Right lobe of liver (tissue), 6 donors: Measurements from ENCODE around the gene UNKL. TPM values are rescaled to one million over a fixed set of nuclear protein-coding genes. Genes with fewer than 3 reads are reported as not detected.
A peak's percentile ranks its signal among the peaks of the same experiment; 100 is the strongest.

ENCODE experiments used
- ATAC-seq, 4 donors: fragments of 200-7000 bp; cut with Tn5 transposase; one replicate each; pipeline ENCODE4 v1.9.1; 2020; ENCODE audit warnings: mild to moderate bottlenecking in 4 of 4, moderate library complexity in 4 of 4
- DNase-seq, 3 donors: peaks; one replicate each; pipeline ENCODE4 v3.0.0-alpha.2; 2020
- H3K27ac ChIP-seq, 3 donors: fragments of 200-600 bp; one replicate each; pipeline ENCODE4 v1.8.0; 2022
- H3K27me3 ChIP-seq, 2 donors: fragments of 200-600 bp; one replicate each; pipeline ENCODE4 v1.8.0; 2022
- H3K36me3 ChIP-seq, 4 donors: fragments of 200-600 bp; sonication (generic) in 1 of 4; one replicate each; pipeline versions ENCODE4 v1.5.1 to v1.8.0; 2017 to 2022; ENCODE audit warnings: control low read depth in 1 of 4
- H3K4me1 ChIP-seq, 4 donors: fragments of 200-600 bp; sonication (generic) in 1 of 4; one replicate each; pipeline versions ENCODE4 v1.5.1 to v1.8.0; 2017 to 2022; ENCODE audit warnings: control low read depth in 1 of 4
- H3K4me3 ChIP-seq, 3 donors: fragments of 200-600 bp; one replicate each; pipeline ENCODE4 v1.8.0; 2022
- H3K9me3 ChIP-seq, 4 donors: fragments of 200-600 bp; sonication (generic) in 1 of 4; one replicate each; pipeline versions ENCODE4 v1.5.1 to v1.8.0; 2017 to 2022; ENCODE audit warnings: control low read depth in 1 of 4
- POLR2A ChIP-seq: fragments of 450-650 bp; IDR thresholded peaks from one replicate; pipeline ENCODE4 v1.6.1; 2017; ENCODE audit warnings: antibody characterized with exemption, mild to moderate bottlenecking
- WGBS: methylation state at CpG from one replicate; pipeline ENCODE4 v1.1.6; 2018; ENCODE audit warnings: low coverage, low lambda C conversion rate; ENCODE audit not compliant: insufficient coverage; ENCODE audit errors: missing lambda C conversion rate; 5-methylcytosine and 5-hydroxymethylcytosine counted together
- intact Hi-C, 2 donors: fragments of 100-400 bp; cut with DNase I; formaldehyde crosslinking; loops; one replicate each; pipeline versions ENCODE4 v1.11.2 to v1.14.1; 2022
- total RNA-seq, 6 experiments: library from RNA; depleted of rRNA in 2 of 6; stranded (reverse); fragments of >200 nt in 2 of 6; fragmentation: NEBNext Ultra II Directional in 3 of 6; extraction: Animal tissue kit (Norgen Biotek cat#: 25700) in 3 of 6; gene quantifications; one replicate each; pipeline versions ENCODE4 v1.1.0 to v1.2.4, GENCODE V29; 2016 to 2023
- TF ChIP-seq, protein P1 (sequence below), 4 donors: fragments of 200-600 bp in 3 of 4; fragments of 450-650 bp in 1 of 4; IDR thresholded peaks; one replicate each; pipeline versions ENCODE4 v1.5.1 to v1.8.0; 2016 to 2022; ENCODE audit warnings: antibody characterized with exemption in 4 of 4, mild to moderate bottlenecking in 2 of 4
- donor health status: DM: no; HTN: yes; CAD: no.
- donor health status: DM: no; HTN: no; CAD: no.
- donor health status: DM: no; HTN: no; CAD: no.
- donor health status: DM: no; HTN: yes; CAD: no.
- donor health status: DM: no; HTN: yes; CAD: no.

UNKL gene
- total RNA-seq, 6 experiments from 2014 or later: 9.0 to 14.2 (median 12.0) TPM

DNA sequence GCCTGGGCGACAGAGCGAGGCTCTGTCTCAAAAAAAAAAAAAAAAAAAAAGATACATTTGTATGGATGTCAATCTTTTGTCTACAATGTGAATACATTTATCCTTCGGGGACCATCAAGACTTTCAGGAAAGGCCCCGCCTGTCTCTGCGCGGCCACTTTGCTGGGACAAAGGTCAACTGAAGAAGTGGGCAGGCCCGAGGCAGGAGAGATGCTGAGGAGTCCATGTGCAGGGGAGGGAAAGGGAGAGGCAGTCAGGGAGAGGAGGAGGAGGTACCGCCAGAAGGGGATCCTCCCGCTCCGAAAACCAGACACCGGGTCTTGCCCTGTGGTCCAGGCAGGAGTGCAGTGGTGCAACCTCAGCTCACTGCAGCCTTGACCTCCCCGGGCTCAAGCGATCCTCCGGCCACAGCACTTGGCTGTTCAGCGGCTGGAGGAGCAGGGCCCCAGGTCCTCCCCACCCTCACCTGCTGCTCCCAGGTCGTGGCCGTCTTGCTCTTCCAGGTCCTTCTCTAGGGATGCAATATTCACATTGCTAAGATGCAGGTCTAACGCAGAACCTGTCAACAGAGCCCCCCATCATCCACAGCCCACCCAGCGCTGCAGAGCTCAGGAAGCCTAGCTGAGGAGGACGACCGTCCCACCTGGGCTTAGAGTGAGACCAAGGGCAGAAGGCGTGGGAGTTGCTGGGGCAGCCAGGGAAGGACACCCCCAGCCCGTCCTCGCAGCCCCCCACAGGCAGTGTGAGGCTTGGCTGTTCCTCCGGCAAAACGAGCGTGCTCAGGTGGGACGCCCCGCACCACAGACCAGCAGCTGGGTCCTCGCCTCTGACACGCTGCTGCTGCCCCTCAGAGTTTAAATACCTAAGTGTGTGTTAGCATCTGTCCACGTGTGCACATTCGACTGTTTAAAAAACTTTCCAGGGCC, 43.2 kb downstream of the UNKL start:
- Histone ChIP-seq H3K36me3 (peaks cover 0 to 21% (median 1%) of the 10 kb centered on the region in 4 donors), H3K4me3 (no peak overlapping the region), H3K27me3 (no peaks in the 10 kb centered on the region), H3K4me1 (no peaks in the 10 kb centered on the region), H3K9me3 (no peaks in the 10 kb centered on the region), H3K27ac (no peak overlapping the region)
- ATAC-seq (no peak), DNase-seq (no peak)
- TF ChIP-seq POLR2A: no peak
- TF ChIP-seq, protein P1, sequence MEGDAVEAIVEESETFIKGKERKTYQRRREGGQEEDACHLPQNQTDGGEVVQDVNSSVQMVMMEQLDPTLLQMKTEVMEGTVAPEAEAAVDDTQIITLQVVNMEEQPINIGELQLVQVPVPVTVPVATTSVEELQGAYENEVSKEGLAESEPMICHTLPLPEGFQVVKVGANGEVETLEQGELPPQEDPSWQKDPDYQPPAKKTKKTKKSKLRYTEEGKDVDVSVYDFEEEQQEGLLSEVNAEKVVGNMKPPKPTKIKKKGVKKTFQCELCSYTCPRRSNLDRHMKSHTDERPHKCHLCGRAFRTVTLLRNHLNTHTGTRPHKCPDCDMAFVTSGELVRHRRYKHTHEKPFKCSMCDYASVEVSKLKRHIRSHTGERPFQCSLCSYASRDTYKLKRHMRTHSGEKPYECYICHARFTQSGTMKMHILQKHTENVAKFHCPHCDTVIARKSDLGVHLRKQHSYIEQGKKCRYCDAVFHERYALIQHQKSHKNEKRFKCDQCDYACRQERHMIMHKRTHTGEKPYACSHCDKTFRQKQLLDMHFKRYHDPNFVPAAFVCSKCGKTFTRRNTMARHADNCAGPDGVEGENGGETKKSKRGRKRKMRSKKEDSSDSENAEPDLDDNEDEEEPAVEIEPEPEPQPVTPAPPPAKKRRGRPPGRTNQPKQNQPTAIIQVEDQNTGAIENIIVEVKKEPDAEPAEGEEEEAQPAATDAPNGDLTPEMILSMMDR (IDR thresholded peaks at IDR 0.05): no peak
- intact Hi-C loops: no loop called here
- 90% methylated on average over 2 of the region's 33 CpGs for WGBS

DNA sequence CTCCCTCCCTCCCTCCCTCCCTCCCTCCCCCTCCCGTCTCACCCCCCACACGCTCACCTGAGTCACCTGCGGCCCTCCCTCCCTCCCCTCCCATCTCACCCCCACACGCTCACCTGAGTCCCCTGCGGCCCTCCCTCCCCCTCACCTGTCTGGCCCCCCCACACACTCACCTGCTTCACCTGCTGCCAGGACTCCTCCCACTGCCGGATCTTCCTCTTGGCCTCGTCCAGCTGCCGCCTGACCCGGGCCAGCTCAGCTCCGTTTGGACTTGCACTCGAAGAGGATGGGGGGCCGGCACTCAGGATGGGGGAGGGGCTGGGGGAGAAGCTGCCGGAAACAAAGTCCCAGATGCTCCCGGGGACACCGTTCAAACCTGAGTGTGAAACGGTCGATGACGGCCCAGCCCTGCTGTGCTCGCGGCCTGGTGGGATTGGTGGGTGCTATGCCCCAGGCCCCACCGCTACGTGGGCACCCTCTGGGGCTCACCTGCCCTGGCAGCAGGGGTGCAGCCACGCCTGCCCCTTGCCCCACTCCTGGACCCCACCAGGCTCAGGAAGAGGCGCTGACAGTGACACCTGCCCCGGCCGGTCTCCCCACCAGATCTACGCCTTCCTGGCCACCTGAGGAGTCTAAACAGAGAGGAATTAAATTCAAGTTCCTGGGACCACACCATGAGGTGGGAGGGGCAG, 46.9 kb downstream of the UNKL start:
- Histone ChIP-seq H3K9me3 (no peaks in the 10 kb centered on the region), H3K4me3 (no peak overlapping the region), H3K36me3 (peaks cover 0 to 52% (median 14%) of the 10 kb centered on the region in 4 donors), H3K27ac (no peak overlapping the region), H3K27me3 (no peaks in the 10 kb centered on the region), H3K4me1 (no peaks in the 10 kb centered on the region)
- intact Hi-C loops: no loop called here
- DNase-seq: peak in 1 of 3 donors; percentile 42
- TF ChIP-seq, protein P1 (IDR thresholded peaks at IDR 0.05): no peak
- TF ChIP-seq POLR2A: no peak
- WGBS: 82% methylated on average over 9 of the region's 27 CpGs
- ATAC-seq: no peak

DNA sequence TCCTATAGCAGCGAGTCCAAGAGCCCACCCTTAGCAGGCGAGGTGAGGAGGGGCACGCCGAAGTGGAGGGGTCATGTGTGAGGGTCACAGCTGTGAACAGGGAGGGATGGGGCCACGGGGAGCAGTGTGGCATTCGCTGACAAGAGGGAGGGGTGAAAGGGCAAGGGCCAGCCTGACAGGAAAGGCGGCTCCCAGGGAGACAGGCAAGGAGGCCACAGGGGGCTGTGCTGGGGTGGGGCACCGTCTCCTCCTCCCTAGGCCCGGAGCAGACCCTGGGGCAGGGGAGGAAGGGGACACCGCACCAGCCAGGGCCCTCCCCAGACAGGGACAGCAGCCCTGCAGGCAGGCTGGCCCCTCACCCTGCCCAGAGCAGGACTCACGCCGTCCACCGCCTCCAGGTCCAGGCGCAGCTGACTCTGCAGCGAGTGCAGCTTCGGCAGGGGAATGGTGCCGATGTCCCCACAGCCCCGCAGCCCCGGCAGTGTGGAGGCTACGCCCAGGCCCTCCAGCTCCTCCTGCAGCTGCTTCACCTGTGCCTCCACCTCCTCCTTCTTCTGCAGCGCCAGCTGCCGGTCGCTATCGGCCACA, 47.7 kb downstream of the UNKL start:
- Histone ChIP-seq H3K9me3 (no peaks in the 10 kb centered on the region), H3K27me3 (no peaks in the 10 kb centered on the region), H3K4me1 (no peaks in the 10 kb centered on the region), H3K4me3 (no peak overlapping the region), H3K36me3 (peaks cover 0 to 60% (median 15%) of the 10 kb centered on the region in 4 donors), H3K27ac (no peak overlapping the region)
- TF ChIP-seq, protein P1 (IDR thresholded peaks at IDR 0.05): no peak
- no peak for TF ChIP-seq POLR2A
- peak in 1 of 3 donors; percentile 40 for DNase-seq
- intact Hi-C loops: no loop called here
- ATAC-seq: peak in 1 of 4 donors; percentile 4
- WGBS: 85% methylated on average over 3 of the region's 24 CpGs

DNA sequence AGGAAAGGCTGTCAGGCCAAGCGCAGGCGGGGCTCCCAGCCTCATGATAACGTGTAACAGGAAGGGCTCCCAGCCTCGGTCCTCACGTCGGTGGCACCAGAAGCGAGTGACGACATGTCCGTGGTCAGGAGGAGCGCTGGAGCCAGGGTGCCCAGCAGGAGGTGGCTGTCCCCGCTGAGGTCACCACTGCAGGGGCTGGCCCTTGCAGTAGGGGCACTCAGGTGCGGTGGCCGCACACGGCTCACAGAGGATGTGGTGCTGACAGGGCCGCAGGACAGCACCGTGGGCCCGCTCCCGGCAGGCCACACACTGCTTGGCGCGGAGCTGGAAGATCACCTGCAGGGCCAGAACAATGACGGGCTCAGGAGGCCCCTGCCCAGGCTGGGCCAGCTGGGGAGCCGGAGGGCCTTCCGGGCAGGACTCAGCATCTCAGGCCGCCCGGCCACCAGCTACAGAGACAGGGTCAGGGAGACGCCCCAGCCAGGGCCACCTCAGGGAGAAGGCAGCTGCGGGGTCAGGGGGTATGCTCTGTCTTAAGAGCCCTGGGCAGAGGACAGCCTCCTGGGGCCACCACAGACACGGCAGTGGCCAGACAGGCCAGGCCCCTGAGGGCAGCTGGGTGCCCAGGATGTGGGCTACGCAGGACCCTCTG, 48.3 kb downstream of the UNKL start:
- Histone ChIP-seq H3K4me3 (no peak overlapping the region), H3K4me1 (no peaks in the 10 kb centered on the region), H3K27me3 (no peaks in the 10 kb centered on the region), H3K36me3 (peaks cover 0 to 57% (median 15%) of the 10 kb centered on the region in 4 donors), H3K27ac (no peak overlapping the region), H3K9me3 (no peaks in the 10 kb centered on the region)
- ATAC-seq (peak in 1 of 4 donors; percentile 3), DNase-seq (peak in 1 of 3 donors; percentile 42)
- intact Hi-C loops: no loop called here
- TF ChIP-seq POLR2A: no peak
- TF ChIP-seq, protein P1 (IDR thresholded peaks at IDR 0.05): no peak
- 84% methylated on average over 2 of the region's 29 CpGs for WGBS
